HepG2 (cell line): ENCODE measurements around the gene CD248. TPM values are rescaled to one million over a fixed set of nuclear protein-coding genes. Genes with fewer than 3 reads are reported as not detected.

Source experiments
- BHLHE40 ChIP-seq: IDR thresholded peaks from 2 replicates; pipeline ENCODE4 v1.6.1; 2011; ENCODE audit warnings: low read length, improper control_type of control experiment
- CC2D1A ChIP-seq: sonication (generic); formaldehyde crosslinking; IDR thresholded peaks from 2 replicates; pipeline ENCODE4 v1.8.1; 2023; ENCODE audit warnings: mild to moderate bottlenecking, missing genetic modification reagents
- HNF4A ChIP-seq: sonication (generic); formaldehyde crosslinking; IDR thresholded peaks from 2 replicates; pipeline ENCODE4 v1.4.0; 2020; ENCODE audit warnings: missing genetic modification reagents
- KDM5B ChIP-seq: sonication (generic); formaldehyde crosslinking; IDR thresholded peaks from 2 replicates; pipeline ENCODE4 v1.4.0; 2020; ENCODE audit warnings: missing genetic modification reagents, mild to moderate bottlenecking, borderline replicate concordance
- NKX3-1 ChIP-seq: sonication (generic); formaldehyde crosslinking; IDR thresholded peaks from 2 replicates; pipeline ENCODE4 v1.5.0; 2020; ENCODE audit warnings: missing genetic modification reagents
- NR2F1 ChIP-seq, 2 experiments: fragments of 450-650 bp in 1 of 2; formaldehyde crosslinking in 1 of 2; IDR thresholded peaks; 2 replicates each; pipeline versions ENCODE4 v1.5.0 to v1.6.1; 2016 to 2020; ENCODE audit warnings: mild to moderate bottlenecking in 1 of 2, missing compliant biosample characterization in 1 of 2, missing genetic modification reagents in 1 of 2, moderate library complexity in 1 of 2
- PHF20 ChIP-seq: sonication (generic); formaldehyde crosslinking; IDR thresholded peaks from 2 replicates; pipeline ENCODE4 v1.5.0; 2020; ENCODE audit warnings: mild to moderate bottlenecking, missing genetic modification reagents
- PREB ChIP-seq: sonication (generic); formaldehyde crosslinking; IDR thresholded peaks from 2 replicates; pipeline ENCODE4 v1.4.0; 2020; ENCODE audit warnings: missing genetic modification reagents
- SOX6 ChIP-seq, 2 experiments: fragments of 450-650 bp in 1 of 2; sonication (generic) in 1 of 2; formaldehyde crosslinking in 1 of 2; IDR thresholded peaks; 2 replicates each; pipeline versions ENCODE4 v1.4.0 to v1.6.1; 2017 to 2020; ENCODE audit warnings: antibody characterized with exemption in 1 of 2, mild to moderate bottlenecking in 1 of 2, missing genetic modification reagents in 1 of 2
- SYNCRIP ChIP-seq: fragments of 200-400 bp; formaldehyde crosslinking; IDR thresholded peaks from 2 replicates; pipeline ENCODE4 v1.6.1; 2018; ENCODE audit warnings: mild to moderate bottlenecking, low read depth, low read length; ENCODE audit not compliant: insufficient read depth
- ZBTB39 ChIP-seq: sonication (generic); formaldehyde crosslinking; IDR thresholded peaks from 2 replicates; pipeline ENCODE4 v1.5.0; 2020; ENCODE audit warnings: missing genetic modification reagents
- ZNF263 ChIP-seq: sonication (generic); formaldehyde crosslinking; IDR thresholded peaks from 2 replicates; pipeline ENCODE4 v1.4.0; 2020; ENCODE audit warnings: missing genetic modification reagents
- ZNF839 ChIP-seq: sonication (generic); formaldehyde crosslinking; IDR thresholded peaks from 2 replicates; pipeline ENCODE4 v1.4.0; 2020; ENCODE audit warnings: missing genetic modification reagents, mild to moderate bottlenecking, borderline replicate concordance
- polyA plus RNA-seq, 8 experiments: library from polyadenylated mRNA; depleted of rRNA in 3 of 8; stranded (reverse) in 7 of 8; unstranded in 1 of 8; fragments of >200 nt; fragmentation: Illumina TruSeq in 4 of 8; extraction: Trizol in 4 of 8; gene quantifications; 2 replicates each; pipeline versions ENCODE4 v1.2.1 to v1.2.3, GENCODE V29; 2011 to 2016; ENCODE audit warnings: low read depth in 4 of 8, missing spikeins in 1 of 8, mixed read lengths in 1 of 8; ENCODE audit not compliant: insufficient read depth in 1 of 8
- total RNA-seq, 5 experiments: library from RNA; depleted of rRNA; stranded (reverse); fragments of >200 nt; fragmentation: Illumina TruSeq; extraction: Trizol; gene quantifications; 2 replicates each; pipeline ENCODE4 v1.2.3, GENCODE V29; 2016; ENCODE audit warnings: low read depth in 1 of 5
- TF ChIP-seq, protein P1 (sequence below): sonication (generic); formaldehyde crosslinking; IDR thresholded peaks from 2 replicates; pipeline ENCODE4 v1.5.0; 2020; ENCODE audit warnings: mild to moderate bottlenecking, missing genetic modification reagents, borderline replicate concordance
- TF ChIP-seq, protein P2 (sequence below): sonication (generic); formaldehyde crosslinking; IDR thresholded peaks from 2 replicates; pipeline ENCODE4 v1.5.0; 2020; ENCODE audit warnings: mild to moderate bottlenecking, missing genetic modification reagents
- TF ChIP-seq, protein P3 (sequence below): sonication (generic); formaldehyde crosslinking; IDR thresholded peaks from 2 replicates; pipeline ENCODE4 v1.8.1; 2023; ENCODE audit warnings: mild to moderate bottlenecking, moderate library complexity, missing genetic modification reagents

Gene CD248
- total and polyA plus RNA-seq, 2 of the 13 experiments (the other 11 are each of a cell fraction or from before 2014, with no cell fraction given) = 0.25 to 0.35 TPM

DNA sequence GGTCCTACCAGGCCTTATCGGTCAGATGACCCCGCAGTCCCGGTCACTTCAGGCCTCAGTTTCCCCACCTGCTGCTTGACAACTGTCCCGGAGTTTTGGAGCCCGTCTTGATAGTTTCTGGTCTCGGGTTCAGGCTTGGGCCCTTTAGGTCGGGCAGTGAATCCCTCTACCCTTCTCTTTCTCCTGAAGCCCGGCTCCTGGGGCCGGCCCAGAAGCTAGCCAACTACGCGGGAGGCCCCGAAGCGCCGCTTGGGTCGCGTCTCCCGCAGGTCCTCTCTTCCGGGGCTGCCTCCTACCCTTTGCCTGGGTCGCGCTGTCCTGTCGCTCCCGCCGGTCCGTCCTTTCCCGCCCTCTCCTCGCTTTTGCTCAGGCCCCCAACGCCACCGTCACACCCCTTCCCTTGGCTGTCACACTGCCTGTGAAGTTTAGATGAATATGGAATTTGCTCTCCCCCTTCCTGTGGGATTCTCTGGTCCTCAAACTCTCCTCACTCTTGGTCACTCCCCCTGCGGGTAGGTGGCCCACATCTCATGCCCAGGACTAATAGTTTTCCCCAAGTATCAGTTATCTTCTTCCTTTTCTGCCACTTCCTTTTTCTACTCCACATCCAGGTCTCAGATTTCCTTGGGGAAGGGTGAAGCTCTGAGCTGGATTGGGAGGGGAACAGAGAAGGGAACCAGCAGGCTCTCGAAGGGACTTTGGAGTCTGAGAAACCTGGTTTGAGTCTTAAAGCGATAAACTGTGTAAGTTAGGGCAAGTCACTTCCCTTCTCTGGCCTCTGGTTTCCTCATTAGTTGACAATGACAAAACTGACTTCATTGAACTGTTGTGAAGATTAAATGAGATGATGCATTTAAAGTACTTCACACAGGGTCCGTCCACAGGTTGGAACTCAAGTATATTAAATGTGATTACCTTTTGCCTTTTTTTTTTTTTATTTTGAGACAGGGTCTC is 47.6 kb downstream of the CD248 start (continued):
- TF ChIP-seq, protein P1, sequence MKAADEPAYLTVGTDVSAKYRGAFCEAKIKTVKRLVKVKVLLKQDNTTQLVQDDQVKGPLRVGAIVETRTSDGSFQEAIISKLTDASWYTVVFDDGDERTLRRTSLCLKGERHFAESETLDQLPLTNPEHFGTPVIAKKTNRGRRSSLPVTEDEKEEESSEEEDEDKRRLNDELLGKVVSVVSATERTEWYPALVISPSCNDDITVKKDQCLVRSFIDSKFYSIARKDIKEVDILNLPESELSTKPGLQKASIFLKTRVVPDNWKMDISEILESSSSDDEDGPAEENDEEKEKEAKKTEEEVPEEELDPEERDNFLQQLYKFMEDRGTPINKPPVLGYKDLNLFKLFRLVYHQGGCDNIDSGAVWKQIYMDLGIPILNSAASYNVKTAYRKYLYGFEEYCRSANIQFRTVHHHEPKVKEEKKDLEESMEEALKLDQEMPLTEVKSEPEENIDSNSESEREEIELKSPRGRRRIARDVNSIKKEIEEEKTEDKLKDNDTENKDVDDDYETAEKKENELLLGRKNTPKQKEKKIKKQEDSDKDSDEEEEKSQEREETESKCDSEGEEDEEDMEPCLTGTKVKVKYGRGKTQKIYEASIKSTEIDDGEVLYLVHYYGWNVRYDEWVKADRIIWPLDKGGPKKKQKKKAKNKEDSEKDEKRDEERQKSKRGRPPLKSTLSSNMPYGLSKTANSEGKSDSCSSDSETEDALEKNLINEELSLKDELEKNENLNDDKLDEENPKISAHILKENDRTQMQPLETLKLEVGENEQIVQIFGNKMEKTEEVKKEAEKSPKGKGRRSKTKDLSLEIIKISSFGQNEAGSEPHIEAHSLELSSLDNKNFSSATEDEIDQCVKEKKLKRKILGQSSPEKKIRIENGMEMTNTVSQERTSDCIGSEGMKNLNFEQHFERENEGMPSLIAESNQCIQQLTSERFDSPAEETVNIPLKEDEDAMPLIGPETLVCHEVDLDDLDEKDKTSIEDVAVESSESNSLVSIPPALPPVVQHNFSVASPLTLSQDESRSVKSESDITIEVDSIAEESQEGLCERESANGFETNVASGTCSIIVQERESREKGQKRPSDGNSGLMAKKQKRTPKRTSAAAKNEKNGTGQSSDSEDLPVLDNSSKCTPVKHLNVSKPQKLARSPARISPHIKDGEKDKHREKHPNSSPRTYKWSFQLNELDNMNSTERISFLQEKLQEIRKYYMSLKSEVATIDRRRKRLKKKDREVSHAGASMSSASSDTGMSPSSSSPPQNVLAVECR (CRISPR knock-in tag) = peak; percentile 37; the same call in 1 of the 2 replicates
- no peak for TF ChIP-seq PREB (CRISPR knock-in tag)
- TF ChIP-seq ZNF263 = peak; percentile 22; the same call in 1 of the 2 replicates
- TF ChIP-seq, protein P2, sequence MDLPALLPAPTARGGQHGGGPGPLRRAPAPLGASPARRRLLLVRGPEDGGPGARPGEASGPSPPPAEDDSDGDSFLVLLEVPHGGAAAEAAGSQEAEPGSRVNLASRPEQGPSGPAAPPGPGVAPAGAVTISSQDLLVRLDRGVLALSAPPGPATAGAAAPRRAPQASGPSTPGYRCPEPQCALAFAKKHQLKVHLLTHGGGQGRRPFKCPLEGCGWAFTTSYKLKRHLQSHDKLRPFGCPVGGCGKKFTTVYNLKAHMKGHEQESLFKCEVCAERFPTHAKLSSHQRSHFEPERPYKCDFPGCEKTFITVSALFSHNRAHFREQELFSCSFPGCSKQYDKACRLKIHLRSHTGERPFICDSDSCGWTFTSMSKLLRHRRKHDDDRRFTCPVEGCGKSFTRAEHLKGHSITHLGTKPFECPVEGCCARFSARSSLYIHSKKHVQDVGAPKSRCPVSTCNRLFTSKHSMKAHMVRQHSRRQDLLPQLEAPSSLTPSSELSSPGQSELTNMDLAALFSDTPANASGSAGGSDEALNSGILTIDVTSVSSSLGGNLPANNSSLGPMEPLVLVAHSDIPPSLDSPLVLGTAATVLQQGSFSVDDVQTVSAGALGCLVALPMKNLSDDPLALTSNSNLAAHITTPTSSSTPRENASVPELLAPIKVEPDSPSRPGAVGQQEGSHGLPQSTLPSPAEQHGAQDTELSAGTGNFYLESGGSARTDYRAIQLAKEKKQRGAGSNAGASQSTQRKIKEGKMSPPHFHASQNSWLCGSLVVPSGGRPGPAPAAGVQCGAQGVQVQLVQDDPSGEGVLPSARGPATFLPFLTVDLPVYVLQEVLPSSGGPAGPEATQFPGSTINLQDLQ (CRISPR knock-in tag) = no peak
- no peak for TF ChIP-seq BHLHE40
- TF ChIP-seq NR2F1 (CRISPR knock-in tag; IDR thresholded peaks at IDR 0.05) = no peak
- TF ChIP-seq ZBTB39 (CRISPR knock-in tag) = no peak
- no peak for TF ChIP-seq SYNCRIP
- TF ChIP-seq HNF4A (CRISPR knock-in tag) = no peak
- TF ChIP-seq ZNF839 = no peak
- TF ChIP-seq NKX3-1 = no peak
- TF ChIP-seq CC2D1A = no peak
- TF ChIP-seq KDM5B (CRISPR knock-in tag) = no peak
- TF ChIP-seq SOX6 (IDR thresholded peaks at IDR 0.05) = no peak
- TF ChIP-seq SOX6 (CRISPR knock-in tag; IDR thresholded peaks at IDR 0.05) = no peak
- TF ChIP-seq PHF20 (CRISPR knock-in tag) = peak; percentile 58; the same call in 1 of the 2 replicates
- TF ChIP-seq, protein P3, sequence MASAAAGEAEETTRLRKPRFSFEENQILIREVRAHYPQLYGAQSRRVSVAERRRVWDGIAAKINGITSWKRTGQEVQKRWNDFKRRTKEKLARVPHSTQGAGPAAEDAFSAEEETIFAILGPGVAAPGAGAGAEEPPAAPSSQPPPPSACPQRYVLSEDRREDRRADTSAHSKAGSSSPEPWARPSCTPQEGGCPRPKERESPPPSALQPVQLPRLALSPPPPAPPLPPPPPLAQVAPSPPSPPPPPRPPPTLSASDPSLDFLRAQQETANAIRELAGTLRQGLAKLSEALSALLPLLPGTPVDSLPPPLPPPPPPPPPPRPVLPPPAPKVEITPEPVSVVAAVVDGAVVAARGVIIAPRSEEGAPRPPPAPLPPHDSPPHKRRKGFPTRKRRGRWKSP (CRISPR knock-in tag) = no peak
